Ecto neural progenitor cell (in vitro differentiated cells): ENCODE data around the gene EP400.

Experiments
- DNase-seq: peaks from one replicate; pipeline ENCODE4 v3.0.0-alpha.2; 2018; ENCODE audit warnings: low spot score

Gene EP400, protein sequence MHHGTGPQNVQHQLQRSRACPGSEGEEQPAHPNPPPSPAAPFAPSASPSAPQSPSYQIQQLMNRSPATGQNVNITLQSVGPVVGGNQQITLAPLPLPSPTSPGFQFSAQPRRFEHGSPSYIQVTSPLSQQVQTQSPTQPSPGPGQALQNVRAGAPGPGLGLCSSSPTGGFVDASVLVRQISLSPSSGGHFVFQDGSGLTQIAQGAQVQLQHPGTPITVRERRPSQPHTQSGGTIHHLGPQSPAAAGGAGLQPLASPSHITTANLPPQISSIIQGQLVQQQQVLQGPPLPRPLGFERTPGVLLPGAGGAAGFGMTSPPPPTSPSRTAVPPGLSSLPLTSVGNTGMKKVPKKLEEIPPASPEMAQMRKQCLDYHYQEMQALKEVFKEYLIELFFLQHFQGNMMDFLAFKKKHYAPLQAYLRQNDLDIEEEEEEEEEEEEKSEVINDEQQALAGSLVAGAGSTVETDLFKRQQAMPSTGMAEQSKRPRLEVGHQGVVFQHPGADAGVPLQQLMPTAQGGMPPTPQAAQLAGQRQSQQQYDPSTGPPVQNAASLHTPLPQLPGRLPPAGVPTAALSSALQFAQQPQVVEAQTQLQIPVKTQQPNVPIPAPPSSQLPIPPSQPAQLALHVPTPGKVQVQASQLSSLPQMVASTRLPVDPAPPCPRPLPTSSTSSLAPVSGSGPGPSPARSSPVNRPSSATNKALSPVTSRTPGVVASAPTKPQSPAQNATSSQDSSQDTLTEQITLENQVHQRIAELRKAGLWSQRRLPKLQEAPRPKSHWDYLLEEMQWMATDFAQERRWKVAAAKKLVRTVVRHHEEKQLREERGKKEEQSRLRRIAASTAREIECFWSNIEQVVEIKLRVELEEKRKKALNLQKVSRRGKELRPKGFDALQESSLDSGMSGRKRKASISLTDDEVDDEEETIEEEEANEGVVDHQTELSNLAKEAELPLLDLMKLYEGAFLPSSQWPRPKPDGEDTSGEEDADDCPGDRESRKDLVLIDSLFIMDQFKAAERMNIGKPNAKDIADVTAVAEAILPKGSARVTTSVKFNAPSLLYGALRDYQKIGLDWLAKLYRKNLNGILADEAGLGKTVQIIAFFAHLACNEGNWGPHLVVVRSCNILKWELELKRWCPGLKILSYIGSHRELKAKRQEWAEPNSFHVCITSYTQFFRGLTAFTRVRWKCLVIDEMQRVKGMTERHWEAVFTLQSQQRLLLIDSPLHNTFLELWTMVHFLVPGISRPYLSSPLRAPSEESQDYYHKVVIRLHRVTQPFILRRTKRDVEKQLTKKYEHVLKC (N-terminal part only)

DNA sequence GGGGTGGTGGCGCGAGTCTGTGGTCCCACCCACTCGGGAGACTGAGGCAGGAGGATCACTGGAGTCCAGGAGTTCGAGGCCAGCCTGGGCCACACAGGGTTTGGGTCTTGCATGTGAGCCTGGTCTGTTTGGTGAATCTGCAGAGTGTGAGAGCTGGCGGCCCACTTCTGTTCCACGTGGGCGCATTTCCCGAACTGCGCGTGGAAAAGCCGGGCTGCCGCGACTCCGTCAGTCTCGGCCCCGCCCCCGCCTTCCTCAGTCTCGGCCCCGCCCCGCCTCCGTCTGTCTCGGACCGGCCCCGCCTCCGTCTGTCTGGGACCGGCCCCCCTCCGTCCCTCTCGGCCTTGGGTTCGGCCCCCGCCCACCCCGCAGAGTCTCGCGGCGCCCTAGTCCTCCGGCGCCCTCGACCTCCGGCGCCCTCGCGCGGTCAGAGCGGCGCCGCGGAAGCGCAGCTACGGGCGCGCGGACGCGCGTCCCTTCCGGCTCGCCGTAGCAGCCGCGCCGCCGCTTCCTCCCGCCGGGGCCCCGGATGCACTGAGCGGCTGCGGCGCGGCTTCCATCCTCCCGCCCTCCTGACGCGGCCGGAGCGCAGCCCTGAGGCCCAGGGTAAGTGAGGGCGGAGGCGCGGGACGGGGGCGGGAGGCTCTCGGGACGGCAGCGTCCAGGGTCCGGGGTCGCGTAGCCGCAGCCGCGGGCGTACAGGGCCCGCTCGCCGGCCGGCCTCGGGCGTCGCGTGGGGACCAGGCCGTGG lies at the start of gene EP400:
TSS of gene EP400 (plus strand) at position 512 of the 751 bp plus-strand sequence. CDS start 10,678 bp downstream, outside the sequence.
- peak; percentile 98 for DNase-seq

DNA sequence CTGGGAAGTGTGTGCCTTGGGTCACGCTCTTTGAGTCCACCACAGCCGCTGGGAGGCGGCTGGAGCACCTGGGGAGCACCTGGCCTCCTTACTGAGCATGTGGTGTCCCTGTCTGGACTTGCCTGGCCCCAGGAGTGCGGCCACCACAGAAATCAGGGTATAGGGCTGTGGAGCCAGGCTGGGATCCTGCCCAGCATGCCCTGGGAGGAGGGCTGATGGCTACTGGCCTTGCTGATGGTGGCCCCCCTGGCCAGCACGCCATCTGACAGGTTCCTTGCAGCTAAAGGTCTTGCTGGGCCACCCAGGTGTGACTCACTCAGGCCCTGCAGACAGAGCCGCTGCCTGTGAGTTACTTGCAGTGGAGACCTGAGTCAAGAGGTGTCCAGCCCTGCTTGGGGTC lies 49.3 kb upstream of the EP400 start:
- no peak for DNase-seq

DNA sequence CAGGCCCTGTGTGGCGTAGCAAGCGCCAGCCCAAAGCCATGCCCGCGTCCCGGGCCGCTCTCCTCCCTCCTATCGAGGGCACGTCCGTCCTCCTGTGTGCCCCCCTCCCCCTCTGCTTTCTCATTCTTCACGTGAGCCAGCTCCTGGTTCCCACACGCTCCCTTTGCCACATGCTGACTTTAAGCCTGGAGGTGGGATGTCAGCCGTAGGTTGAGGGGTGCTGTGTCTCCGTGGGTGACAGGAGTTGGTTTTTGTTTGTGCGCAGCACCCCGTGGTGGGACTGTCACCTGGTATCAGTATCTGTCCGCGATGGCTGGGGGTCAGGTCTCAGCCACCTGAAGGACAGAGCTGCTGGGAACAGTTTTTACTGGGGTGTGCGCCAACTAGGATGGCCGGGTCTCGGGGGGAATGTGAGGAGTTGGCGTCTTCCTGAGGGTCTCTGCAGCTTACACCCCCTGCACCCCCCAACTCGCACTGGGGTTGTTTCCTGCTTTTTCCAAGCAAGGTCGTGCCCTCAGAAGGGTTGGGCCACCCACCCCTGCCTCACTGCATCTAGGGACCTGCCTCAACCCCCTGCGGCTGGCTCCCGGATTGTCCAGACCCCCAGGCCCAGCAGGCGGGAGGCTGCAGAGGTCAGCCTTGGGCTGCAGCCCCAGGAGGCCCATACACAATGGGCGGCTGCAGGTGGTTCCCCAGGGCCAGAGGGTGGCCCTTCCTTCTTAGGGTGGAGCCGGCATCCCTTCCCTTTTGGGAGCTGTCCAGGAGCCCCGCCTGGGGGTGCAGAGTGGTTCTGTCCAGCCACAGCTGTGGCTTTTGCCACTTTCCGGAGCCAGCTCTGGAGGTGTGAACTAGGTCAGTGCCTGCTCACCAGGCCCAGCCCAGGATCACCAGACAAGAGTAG lies 48.1 kb upstream of the EP400 start:
- DNase-seq = no peak

DNA sequence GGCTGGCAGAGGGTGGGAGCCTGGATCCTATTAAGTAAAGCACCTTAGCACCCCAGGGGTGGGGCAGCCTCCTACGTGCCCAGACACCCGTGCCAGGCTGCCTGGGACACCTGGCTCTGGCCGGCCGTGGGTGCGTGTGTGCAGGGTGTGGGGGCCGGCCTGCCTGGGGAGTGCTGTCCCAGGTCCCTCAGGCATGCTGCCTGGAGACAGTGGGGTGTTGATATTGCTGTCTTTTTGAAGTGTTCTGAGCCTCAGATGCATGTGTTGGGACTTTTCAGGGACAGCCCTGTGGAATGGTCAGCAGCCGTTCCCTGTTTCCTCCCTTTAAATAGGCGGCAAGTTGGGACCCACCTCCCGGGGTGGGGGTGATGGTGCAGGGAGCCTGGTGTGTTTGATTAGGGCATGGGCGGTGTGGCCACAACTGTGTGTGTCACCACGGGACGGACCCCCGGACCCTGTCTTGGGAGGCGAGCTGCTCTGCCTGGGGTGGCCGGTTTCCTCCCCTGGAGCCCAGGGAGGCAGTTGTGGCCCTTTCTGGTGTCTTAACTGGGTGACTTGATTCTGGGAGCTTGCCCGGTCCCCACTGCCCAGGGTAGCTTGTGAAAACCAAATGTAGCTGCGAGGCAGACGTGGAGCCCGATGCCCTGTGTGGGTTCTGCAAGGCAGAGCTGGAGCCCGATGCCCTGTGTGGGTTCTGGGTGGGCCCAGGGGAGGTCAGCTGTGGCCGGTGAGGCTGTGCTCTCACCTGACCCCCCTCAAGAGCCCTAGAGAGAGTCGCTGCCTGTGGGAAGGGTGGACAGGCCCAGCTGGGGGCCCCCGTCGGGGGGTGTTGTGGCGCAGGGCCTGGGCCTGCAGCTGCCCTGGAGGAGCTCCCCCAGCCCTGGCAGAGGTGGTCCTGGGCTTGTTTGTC lies 47.2 kb upstream of the EP400 start:
- no peak for DNase-seq

DNA sequence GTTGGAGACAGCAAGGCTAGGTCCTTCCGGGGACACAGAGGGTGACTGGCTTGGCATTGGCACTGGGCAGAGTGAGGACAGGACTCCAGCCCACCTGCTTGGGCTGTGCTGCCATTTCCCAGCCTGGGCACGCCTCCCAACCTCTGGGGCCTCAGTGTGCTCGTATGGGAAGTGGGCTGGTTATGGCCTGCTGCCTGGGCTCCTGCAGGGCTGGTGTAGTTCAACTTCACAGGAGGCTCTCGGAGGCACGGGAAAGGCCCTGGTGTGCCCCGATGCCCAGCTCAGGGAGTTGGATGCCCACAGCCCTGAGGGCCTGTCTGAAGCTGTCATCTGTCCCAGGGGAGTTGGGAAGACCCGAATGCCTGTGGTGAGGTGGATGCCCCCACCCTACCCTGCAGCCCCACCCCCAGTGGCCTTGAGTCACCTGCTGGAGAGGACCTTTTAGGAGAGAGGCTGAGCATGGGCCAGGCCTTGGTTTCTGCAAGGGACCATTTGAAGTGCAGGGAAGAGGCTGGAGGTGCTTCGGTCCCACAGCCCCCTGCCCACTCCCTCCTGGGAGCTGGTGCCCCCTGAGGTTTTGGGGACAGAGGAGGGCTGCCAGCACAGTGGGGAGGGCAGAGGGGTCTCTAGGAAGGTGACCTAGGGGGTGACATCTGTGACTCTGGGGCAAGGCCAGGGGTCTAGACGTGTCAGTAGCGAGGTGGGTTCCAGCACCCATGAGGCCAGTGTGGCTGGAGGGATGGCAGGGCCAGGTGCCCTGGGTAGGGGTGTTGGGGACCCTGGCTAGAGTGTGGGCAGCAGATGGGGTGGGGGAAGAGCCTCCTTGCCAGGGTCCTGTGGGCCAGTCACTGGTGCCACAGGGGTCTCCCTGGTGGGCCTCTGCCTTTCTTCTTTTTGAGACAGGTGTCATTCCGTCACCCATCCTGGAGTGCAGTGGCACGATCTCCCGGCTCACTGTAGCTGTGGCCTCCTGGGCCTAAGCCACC lies 46.2 kb upstream of the EP400 start:
- DNase-seq = no peak

DNA sequence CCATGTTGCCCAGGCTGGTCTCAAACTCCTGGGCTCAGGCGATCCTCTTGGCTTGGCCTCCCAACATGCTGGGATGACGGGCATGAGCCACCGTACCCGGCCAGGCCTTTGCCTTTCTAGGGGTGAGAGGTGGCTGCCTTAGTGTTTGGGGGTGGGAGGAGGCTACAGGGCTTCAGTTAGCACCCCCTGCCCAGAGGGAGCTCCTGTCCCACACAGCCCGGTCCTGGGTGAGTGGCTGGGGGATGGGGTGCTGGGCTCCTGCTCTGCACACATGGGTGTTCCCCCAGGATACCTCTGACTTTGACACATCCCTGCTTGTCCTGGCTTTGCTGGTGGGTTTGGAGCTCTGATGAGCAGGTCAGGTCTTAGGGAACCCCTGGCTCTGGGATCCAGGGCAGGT lies 45.4 kb upstream of the EP400 start:
- DNase-seq = no peak

DNA sequence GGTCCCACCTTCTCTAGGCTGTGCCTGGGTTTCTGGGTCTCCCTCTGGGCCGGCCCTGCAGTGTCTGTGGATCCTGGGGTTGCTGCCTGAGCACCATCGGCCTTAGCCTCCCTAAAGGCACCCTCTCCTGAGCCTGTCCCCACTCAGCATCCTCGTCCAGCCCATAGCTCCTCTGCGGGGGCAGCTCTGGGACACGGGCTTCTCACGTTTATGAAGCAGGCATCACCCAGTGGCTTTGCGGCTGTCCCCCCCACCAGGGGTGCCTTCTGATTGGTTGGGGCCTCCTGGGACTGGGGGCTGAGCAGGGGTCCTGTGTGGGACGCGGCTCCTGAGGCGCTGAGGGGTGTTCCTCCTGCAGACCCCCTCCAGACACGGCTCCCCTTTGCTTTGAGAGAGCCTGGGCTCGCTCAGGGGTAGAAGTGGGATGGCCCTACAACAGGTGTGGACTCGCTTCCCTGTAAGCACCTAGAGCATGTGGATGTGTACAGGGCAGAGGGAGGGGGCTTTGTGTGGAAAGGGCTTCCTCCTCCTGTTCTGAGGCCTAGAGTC lies 44.6 kb upstream of the EP400 start:
- no peak for DNase-seq

DNA sequence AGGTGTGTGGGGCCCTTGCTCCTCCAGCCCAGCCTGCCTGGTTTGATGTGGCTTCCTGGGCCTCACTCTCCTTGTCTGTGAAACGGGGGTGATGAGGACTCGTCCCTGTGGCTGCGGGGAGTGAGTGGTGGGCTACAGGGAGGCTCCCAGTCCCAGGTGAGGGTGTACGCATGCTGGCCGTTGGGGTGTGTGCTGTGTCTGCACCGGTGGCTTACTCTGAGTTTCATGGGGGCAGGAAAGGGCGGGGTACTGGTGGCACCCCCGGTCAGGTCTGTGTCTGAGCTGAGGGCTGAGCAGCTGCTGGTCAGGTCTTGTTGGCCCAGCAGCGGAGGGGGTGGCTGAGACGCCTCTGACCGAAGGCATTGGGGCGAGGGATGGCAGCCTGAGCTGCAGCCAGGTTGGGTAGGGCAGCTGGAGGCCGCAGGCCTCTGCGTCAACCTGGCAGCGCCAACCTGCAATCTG lies 44.1 kb upstream of the EP400 start:
- no peak for DNase-seq

DNA sequence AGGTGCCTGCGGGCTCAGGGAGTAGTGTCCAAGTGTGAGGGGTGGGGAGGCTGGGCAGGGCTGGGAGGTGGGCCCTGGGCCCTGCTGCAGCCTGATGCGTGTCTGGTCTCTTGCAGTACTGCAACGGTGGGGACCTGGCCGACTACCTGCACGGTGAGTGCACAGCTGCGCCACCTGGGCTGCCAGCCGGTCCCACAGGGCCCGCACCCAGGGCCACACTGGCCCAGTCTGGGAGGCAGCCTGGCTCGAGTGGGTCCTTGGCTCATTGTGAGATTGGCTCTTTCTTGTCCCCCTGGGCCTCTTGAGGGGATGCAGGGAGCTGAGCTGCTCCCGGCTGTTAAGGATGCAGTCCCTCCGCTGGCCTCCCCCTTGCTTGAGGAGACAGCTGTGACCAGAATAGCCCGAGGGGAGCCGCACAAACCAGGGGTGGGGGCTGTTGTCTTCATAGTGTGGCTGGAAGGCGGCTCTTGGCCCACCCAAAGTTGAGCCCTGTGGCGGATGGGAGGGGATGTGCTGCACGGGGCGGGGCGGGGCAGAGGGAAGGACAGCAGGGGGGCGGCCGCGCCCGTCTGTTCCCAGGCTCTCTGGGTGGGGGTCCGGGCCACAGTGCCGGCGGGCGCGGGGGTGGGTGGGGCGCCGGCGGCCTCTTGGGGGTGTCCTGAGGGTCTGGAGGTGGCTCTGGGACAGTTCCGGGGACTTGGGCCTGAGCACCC lies 42.2 kb upstream of the EP400 start:
- no peak for DNase-seq

DNA sequence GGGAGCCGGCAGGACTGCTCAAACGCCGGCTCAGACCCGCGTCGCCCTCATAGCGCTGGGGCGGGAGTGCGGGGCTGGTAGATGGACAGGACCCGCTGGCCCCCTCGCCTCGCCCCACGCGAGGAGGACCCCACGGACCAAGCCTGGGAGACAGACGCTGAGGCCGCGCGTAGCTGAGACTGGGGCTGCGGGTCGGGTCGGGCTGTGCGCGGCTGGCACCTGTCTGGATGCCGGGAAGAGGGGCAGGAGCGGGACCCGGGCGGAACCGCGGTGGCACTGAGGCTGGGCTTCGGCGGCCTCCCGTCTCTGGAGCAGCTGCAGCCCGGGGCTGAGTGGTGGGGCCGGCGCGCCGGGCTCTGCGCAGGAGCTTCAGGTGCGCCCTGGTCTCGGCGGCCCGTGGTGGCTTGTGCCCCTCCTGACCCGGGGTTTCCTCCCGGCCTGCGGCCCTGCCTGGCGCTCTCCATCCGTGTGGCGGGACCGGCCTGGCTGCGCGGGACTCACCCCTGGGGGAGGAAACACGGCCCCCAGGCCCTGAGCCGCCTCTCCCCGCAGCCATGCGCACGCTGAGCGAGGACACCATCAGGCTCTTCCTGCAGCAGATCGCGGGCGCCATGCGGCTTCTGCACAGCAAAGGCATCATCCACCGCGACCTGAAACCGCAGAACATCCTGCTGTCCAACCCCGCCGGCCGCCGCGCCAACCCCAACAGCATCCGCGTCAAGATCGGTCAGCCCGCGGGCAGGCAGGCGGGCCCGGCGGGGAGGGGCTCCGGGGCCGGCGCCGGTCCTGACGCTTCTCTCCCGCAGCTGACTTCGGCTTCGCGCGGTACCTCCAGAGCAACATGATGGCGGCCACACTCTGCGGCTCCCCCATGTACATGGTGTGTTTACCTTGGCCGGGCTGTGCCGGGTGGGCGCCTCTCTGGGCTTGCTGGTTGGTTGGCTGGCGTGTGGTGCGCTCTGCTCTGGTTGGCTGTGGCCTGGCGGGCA lies 41.4 kb upstream of the EP400 start:
- no peak for DNase-seq

DNA sequence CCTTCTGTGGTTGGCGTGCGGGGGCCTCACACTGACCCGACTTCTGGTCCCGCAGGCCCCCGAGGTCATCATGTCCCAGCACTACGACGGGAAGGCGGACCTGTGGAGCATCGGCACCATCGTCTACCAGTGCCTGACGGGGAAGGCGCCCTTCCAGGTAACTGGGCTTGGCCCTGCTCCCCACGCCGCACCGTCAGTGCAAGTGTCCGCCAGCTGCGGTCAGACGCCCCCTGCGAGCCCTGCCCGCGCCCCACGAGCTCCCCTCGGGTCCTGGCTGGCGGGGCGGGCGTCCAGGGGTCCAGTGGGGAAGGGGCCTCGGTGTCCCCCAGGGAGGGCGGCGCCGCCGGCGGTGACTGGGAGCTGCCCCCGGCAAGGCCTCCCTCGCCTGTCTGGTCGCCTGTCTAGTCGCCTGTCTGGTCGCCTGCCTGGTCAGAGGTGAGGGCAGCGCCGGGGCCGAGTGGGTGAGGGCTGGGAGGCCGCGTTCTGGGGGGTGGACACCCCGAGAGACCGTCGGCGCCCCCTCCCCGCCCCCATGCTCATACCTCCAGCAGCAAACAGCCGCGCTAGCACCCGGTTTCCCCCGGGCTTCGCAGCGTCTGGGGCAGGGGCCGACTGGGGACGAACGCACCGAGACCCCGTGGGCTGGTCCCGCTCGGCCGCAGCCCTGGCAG lies 40.5 kb upstream of the EP400 start:
- no peak for DNase-seq

DNA sequence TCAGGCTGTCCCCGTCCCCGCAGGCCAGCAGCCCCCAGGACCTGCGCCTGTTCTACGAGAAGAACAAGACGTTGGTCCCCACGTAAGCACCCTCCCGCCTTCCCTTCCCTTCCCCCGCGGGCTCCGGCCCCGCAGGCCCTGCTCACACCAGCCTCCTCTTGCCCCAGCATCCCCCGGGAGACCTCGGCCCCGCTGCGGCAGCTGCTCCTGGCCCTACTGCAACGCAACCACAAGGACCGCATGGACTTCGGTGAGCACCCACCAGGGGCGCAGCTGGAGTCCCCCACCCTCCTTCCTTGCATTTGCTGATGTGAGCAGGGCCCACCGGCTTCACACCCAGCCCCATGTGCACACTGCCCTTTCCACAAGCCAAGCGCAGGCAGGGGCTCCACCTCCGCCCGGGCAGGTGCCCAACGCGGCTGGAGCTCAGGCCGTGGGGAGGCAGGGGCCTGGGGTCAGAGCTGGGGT lies 40.0 kb upstream of the EP400 start:
- DNase-seq = no peak

DNA sequence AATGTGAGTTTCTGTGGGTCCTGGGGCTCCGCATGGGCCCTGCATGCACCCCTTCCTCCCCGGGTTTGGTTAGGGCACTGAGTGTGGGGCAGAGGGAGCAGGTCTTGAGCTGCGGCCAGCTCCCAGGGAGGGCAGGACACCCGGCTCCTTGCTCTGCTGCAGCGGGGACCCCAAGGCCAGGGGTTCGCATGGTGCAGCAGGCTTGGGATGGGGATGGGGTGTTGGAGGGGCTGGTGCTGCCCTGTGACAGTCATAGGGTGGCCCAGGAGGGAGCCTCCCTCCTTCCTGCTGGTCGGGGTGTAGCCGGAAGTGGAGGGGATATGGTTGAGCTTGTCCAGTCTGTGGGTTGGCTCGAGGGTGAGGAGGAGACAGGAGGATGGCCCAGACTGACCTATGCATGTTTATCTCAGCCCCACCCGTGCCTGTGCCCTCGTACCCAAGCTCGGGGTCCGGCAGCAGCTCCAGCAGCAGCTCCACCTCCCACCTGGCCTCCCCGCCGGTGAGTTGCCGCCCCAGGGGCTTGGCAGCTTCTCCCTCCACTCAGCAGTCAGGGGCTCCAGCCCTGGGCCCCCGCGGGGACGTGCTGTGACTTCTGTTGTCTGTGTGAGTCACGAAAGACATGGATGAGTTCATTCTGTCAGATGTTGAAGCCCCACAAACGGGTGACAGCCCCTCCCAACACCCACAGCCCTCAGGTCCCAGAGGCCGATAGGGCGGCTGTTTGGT lies 39.3 kb upstream of the EP400 start:
- no peak for DNase-seq

DNA sequence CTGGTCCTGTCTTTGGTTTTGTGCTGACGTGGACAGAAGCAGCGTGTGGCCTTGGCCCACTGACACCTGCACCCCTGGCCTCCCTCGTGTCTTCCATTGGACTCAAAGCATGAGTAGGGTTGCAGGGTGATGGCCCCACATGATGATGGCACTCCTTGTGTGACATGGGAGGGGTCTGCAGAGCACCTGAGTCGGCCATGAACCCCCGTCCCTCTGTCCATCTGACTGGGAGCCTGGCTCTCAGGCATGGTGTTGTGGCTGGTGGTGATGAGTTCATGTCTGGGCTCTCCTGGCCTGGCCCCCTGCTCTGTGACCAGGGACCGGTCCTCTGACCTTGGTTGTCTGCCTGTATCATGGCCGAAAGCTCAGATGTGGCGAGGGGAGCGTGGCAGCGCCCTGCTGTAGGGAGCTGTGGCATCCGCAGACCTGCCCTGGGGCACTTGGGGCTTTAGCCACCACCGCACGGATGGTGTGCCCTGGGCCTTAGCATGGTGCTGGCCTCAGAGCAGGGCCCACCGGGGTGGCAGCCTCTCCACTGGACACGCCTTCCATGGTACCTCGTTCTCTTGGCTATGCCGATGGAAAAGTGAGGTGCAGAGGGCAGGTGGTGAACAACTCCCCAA lies 38.6 kb upstream of the EP400 start:
- DNase-seq = no peak
